Measurements from ENCODE around the gene TMEM114. TPM values are rescaled to one million over a fixed set of nuclear protein-coding genes. Genes with fewer than 3 reads are reported as not detected.

Gene TMEM114
- total RNA-seq, 1 donor from 2014 or later: not detected

DNA sequence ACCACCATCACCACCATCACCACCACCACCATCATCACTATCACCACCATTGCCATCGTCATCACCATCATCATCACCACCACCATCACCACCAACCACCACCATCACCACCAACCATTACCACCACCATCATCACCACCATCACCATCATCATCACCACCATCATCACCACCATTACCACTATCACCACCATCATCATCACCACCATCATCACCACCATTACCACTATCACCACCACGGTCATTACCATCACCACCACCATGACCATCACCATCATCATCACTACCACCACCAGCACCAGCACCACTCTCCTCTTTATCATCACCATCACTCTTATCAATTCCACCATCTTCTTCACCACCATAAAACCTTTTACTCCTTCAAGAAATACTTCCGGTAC, 1.1 kb upstream of the TMEM114 start:
- Histone ChIP-seq H3K4me3 (ENCODE audit: low read depth, low read length) (no peak overlapping the region), H3K27me3 (ENCODE audit: control insufficient read depth, insufficient read depth, low read length) (peaks cover 24% of the 10 kb centered on the region), H3K36me3 (ENCODE audit: control insufficient read depth, insufficient read depth, low read length) (no peaks in the 10 kb centered on the region)
- FAIRE-seq (no peak), DNase-seq (ENCODE audit: low read depth) (no peak)
- TF ChIP-seq, protein P1, sequence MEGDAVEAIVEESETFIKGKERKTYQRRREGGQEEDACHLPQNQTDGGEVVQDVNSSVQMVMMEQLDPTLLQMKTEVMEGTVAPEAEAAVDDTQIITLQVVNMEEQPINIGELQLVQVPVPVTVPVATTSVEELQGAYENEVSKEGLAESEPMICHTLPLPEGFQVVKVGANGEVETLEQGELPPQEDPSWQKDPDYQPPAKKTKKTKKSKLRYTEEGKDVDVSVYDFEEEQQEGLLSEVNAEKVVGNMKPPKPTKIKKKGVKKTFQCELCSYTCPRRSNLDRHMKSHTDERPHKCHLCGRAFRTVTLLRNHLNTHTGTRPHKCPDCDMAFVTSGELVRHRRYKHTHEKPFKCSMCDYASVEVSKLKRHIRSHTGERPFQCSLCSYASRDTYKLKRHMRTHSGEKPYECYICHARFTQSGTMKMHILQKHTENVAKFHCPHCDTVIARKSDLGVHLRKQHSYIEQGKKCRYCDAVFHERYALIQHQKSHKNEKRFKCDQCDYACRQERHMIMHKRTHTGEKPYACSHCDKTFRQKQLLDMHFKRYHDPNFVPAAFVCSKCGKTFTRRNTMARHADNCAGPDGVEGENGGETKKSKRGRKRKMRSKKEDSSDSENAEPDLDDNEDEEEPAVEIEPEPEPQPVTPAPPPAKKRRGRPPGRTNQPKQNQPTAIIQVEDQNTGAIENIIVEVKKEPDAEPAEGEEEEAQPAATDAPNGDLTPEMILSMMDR (IDR thresholded peaks at IDR 0.05; ENCODE audit: insufficient read depth, low read length, severe bottlenecking): no peak

DNA sequence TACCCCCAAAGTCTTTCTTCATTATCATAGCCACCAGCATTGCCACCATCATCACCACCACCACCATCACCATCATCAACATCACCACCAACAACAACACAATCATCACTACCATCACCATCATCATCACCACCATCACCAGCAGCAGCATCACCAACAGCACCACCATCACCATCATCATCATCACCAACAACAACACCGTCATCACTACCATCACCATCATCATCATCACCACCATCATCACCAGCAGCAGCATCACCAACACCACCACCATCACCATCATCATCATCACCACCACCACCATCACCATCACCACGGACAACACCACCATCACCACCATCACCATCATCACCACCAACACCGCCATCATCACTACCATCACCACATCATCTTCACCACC, 500 bp upstream of the TMEM114 start:
- FAIRE-seq: no peak
- TF ChIP-seq, protein P1 (IDR thresholded peaks at IDR 0.05; ENCODE audit: insufficient read depth, low read length, severe bottlenecking): no peak
- no peak overlapping the region for H3K4me3 ChIP-seq (ENCODE audit: low read depth, low read length)
- DNase-seq (ENCODE audit: low read depth): no peak
- no peaks in the 10 kb centered on the region for H3K36me3 ChIP-seq (ENCODE audit: control insufficient read depth, insufficient read depth, low read length)
- peaks cover 24% of the 10 kb centered on the region for H3K27me3 ChIP-seq (ENCODE audit: control insufficient read depth, insufficient read depth, low read length)

DNA sequence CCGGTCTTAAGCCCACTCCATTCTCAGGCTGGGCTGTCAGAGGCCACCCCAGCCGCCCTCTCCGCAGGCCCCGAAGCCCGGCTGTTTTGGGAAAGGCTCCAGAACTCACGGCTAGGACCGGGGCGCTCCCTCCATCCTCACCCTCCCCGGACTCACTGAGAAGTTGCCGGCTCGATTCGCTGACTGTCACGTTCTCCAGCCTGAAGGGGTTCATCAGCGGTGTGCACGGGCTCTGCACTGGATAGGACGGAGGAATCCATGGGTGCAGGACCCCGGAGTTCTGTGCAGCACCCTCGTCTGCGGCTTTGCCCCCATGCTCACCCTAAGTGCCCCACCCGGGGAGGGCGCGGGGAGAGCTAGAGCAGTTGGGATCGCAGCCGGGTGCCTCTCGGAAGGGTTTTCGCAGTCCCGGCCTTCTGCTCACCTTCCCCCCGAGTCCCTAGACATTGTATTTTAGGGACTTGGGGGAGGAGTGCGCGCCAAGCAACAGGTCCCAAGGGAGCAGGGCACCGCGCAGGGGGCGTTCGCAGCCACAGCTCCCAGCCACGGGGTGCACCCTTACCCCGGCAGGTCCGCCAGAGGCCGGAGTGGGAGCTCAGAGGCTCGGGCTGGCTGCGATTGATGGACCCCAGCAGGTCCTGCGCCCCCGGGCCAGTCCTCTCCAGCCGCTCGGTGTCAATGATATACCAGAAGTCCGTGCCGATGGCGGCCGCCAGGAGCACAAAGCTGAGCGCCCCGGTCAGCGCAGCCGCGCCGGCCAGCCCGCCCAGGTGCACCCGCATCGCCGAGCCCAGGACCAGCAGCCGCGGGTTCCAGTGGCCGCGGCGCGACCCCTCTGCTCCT, 1.0 kb downstream of the TMEM114 start:
- peaks cover 24% of the 10 kb centered on the region for H3K27me3 ChIP-seq (ENCODE audit: control insufficient read depth, insufficient read depth, low read length)
- H3K36me3 ChIP-seq (ENCODE audit: control insufficient read depth, insufficient read depth, low read length): no peaks in the 10 kb centered on the region
- DNase-seq (ENCODE audit: low read depth) (no peak), FAIRE-seq (no peak)
- TF ChIP-seq, protein P1 (IDR thresholded peaks at IDR 0.05; ENCODE audit: insufficient read depth, low read length, severe bottlenecking): no peak
- no peak overlapping the region for H3K4me3 ChIP-seq (ENCODE audit: low read depth, low read length)

DNA sequence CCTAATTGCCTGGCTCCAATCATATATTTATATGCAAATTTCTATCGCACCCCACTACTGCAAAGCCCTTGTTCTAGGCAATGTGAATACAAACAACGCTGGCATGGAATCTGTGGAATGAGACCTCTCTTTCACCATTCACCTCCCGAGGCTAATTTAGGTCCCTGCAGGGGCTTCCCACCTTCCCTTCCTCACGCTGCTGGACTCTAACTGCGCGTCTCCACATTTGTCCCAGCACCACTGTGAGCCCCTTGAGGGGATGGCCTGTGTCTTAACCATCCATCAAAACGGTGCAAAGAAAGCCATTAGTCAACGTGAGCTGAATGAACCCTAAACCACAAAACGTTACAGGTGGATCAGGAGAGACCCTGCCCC, 1.6 kb downstream of the TMEM114 start:
- TF ChIP-seq, protein P1 (IDR thresholded peaks at IDR 0.05; ENCODE audit: insufficient read depth, low read length, severe bottlenecking): no peak
- Histone ChIP-seq H3K27me3 (ENCODE audit: control insufficient read depth, insufficient read depth, low read length) (peaks cover 24% of the 10 kb centered on the region), H3K4me3 (ENCODE audit: low read depth, low read length) (no peak overlapping the region), H3K36me3 (ENCODE audit: control insufficient read depth, insufficient read depth, low read length) (no peaks in the 10 kb centered on the region)
- DNase-seq (ENCODE audit: low read depth) (no peak), FAIRE-seq (no peak)

DNA sequence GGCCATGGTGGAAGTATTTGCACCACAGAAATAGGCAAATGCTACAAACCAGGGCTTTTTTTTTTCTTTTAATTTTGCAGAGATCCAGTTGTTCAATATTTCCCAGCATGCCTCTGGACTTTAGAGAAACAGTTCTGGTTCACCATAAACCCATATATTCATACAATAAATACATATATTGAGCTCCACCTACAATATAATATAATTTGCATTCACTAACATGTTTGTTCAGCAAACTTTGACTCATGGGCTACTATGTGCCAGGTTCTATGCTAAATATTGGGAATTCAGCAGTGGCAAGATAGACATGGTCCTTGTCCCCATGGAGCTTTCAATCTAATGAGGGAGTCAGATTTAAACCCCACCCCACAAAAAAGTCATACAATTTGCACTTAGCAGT, 3.2 kb downstream of the TMEM114 start:
- Histone ChIP-seq H3K36me3 (ENCODE audit: control insufficient read depth, insufficient read depth, low read length) (no peaks in the 10 kb centered on the region), H3K27me3 (ENCODE audit: control insufficient read depth, insufficient read depth, low read length) (peaks cover 24% of the 10 kb centered on the region), H3K4me3 (ENCODE audit: low read depth, low read length) (no peak overlapping the region)
- TF ChIP-seq, protein P1 (IDR thresholded peaks at IDR 0.05; ENCODE audit: insufficient read depth, low read length, severe bottlenecking): no peak
- no peak for DNase-seq (ENCODE audit: low read depth)
- no peak for FAIRE-seq

DNA sequence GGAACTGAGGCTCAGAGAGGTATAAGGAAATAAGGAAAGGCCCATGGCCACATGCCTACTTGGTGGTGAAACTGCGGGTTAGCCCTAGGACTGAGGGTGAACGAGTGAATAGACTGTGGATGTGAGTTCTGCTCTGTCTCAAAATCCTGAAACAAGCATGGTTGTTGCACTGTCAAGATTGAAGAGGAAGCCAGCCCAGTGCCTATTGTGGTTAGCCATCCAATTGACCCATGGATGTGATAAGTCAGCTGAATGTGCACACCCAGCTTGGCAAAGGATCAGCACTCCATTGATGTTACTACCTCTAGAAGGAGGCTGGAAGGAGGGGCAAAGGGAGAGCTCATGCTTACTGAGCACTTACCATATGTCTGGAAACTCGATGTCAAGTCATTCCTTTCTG, 4.5 kb downstream of the TMEM114 start:
- H3K27me3 ChIP-seq (ENCODE audit: control insufficient read depth, insufficient read depth, low read length): peaks cover 24% of the 10 kb centered on the region
- TF ChIP-seq, protein P1 (IDR thresholded peaks at IDR 0.05; ENCODE audit: insufficient read depth, low read length, severe bottlenecking): no peak
- peak; percentile 28 for FAIRE-seq

More for the DNA sequence above, 4.5 kb downstream of the TMEM114 start:
- H3K4me3 ChIP-seq (ENCODE audit: low read depth, low read length): no peak overlapping the region
- peak; percentile 19 for DNase-seq (ENCODE audit: low read depth)
- no peaks in the 10 kb centered on the region for H3K36me3 ChIP-seq (ENCODE audit: control insufficient read depth, insufficient read depth, low read length)

Measured in bronchial epithelial cell (primary cell).